WERI-Rb-1 (cell line): ENCODE measurements around the gene ARRDC3.

Experiments used
- DNase-seq: peaks from one replicate; pipeline ENCODE4 v3.0.0-alpha.2; 2020
- H3K27ac ChIP-seq: fragments of 250-450 bp; sonication (Bioruptor Pico); 2 replicates; pipeline ENCODE4 v1.5.1; 2020; ENCODE audit warnings: mild to moderate bottlenecking, moderate library complexity
- H3K27me3 ChIP-seq: fragments of 250-450 bp; sonication (Bioruptor Pico); 2 replicates; pipeline ENCODE4 v1.5.1; 2021; ENCODE audit warnings: mild to moderate bottlenecking, low read depth, moderate library complexity; ENCODE audit not compliant: insufficient read depth, severe bottlenecking
- H3K36me3 ChIP-seq: fragments of 250-450 bp; sonication (Bioruptor Pico); 2 replicates; pipeline ENCODE4 v1.5.1; 2020; ENCODE audit warnings: mild to moderate bottlenecking, moderate library complexity
- H3K4me3 ChIP-seq: 2 replicates; pipeline ENCODE4 v1.5.1; 2011; ENCODE audit warnings: low read depth, mild to moderate bottlenecking, control low read depth, low read length
- H3K9me3 ChIP-seq: fragments of 250-450 bp; sonication (Bioruptor Pico); 2 replicates; pipeline ENCODE4 v1.5.1; 2021; ENCODE audit warnings: mild to moderate bottlenecking, moderate library complexity; ENCODE audit not compliant: severe bottlenecking
- CTCF ChIP-seq: IDR thresholded peaks from 2 replicates; pipeline ENCODE4 v1.5.1; 2011; ENCODE audit warnings: low read depth, mild to moderate bottlenecking, control low read depth, inconsistent platforms, low read length

Gene ARRDC3

GRCh38 chr5:91379246-91379913, 3.7 kb downstream of the ARRDC3 start:
- H3K27ac ChIP-seq = peak overlapping the region; percentile 95
- DNase-seq = no peak
- no peak for TF ChIP-seq CTCF
- H3K36me3 ChIP-seq = peaks cover 54% of the 10 kb centered on the region
- H3K27me3 ChIP-seq = no peaks in the 10 kb centered on the region
- H3K9me3 ChIP-seq = no peaks in the 10 kb centered on the region
- H3K4me3 ChIP-seq = peak overlapping the region; percentile 80

GRCh38 chr5:91378752-91379211, 4.3 kb downstream of the ARRDC3 start:
- no peaks in the 10 kb centered on the region for H3K9me3 ChIP-seq
- H3K27me3 ChIP-seq = no peaks in the 10 kb centered on the region
- TF ChIP-seq CTCF = no peak
- peak overlapping the region; percentile 95 for H3K27ac ChIP-seq
- H3K4me3 ChIP-seq = peak overlapping the region; percentile 80
- H3K36me3 ChIP-seq = peaks cover 60% of the 10 kb centered on the region
- DNase-seq = no peak

GRCh38 chr5:91374893-91375520, 8.1 kb downstream of the ARRDC3 start:
- Histone ChIP-seq H3K27ac (no peak overlapping the region), H3K27me3 (no peaks in the 10 kb centered on the region), H3K9me3 (no peaks in the 10 kb centered on the region), H3K4me3 (no peak overlapping the region), H3K36me3 (peaks cover 80% of the 10 kb centered on the region)
- no peak for TF ChIP-seq CTCF
- DNase-seq = no peak

GRCh38 chr5:91373600-91373999, 9.5 kb downstream of the ARRDC3 start:
- DNase-seq = no peak
- H3K27ac ChIP-seq = no peak overlapping the region
- peaks cover 90% of the 10 kb centered on the region for H3K36me3 ChIP-seq
- no peak overlapping the region for H3K4me3 ChIP-seq
- H3K27me3 ChIP-seq = no peaks in the 10 kb centered on the region
- H3K9me3 ChIP-seq = no peaks in the 10 kb centered on the region
- no peak for TF ChIP-seq CTCF

- TF ChIP-seq CTCF = no peak
- Histone ChIP-seq H3K36me3 (peaks cover 94% of the 10 kb centered on the region), H3K4me3 (no peak overlapping the region), H3K27me3 (no peaks in the 10 kb centered on the region), H3K9me3 (no peaks in the 10 kb centered on the region), H3K27ac (no peak overlapping the region)
- DNase-seq = no peak
Observed at GRCh38 chr5:91373006-91373405, 10.1 kb downstream of the ARRDC3 start.
